ENCODE results near the gene AMIGO3. TPM values are rescaled to one million over a fixed set of nuclear protein-coding genes. Genes with fewer than 3 reads are reported as not detected.

Gene AMIGO3
- total RNA-seq, 4 donors from 2014 or later = 0.27 to 0.31 TPM; not detected in 2

DNA sequence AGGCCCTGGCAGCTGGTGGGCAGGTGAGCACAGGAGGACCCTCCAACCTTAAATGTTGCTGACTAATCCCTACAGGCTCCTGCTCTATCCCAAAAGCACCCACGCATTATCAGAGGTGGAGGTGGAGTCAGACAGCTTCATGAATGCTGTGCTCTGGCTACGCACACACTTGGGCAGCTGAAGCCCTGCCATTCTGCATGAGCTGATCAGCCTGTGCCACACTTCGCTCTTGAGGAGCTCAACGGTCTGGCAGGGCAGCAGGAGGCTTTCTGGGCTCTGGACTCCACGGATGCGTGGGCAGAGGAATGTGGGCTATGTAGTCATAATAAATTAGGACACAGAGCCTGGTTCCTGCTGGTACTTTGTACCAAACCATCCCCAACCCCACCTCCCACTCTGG is 36.3 kb downstream of the AMIGO3 start:
- H3K27ac ChIP-seq = no peak overlapping the region
- H3K27me3 ChIP-seq = peaks cover 25% of the 10 kb centered on the region
- peaks cover 0 to 73% of the 10 kb centered on the region in 2 donors for H3K36me3 ChIP-seq
- TF ChIP-seq, protein P1, sequence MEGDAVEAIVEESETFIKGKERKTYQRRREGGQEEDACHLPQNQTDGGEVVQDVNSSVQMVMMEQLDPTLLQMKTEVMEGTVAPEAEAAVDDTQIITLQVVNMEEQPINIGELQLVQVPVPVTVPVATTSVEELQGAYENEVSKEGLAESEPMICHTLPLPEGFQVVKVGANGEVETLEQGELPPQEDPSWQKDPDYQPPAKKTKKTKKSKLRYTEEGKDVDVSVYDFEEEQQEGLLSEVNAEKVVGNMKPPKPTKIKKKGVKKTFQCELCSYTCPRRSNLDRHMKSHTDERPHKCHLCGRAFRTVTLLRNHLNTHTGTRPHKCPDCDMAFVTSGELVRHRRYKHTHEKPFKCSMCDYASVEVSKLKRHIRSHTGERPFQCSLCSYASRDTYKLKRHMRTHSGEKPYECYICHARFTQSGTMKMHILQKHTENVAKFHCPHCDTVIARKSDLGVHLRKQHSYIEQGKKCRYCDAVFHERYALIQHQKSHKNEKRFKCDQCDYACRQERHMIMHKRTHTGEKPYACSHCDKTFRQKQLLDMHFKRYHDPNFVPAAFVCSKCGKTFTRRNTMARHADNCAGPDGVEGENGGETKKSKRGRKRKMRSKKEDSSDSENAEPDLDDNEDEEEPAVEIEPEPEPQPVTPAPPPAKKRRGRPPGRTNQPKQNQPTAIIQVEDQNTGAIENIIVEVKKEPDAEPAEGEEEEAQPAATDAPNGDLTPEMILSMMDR (IDR thresholded peaks at IDR 0.05) = no peak
- TF ChIP-seq EP300 (IDR thresholded peaks at IDR 0.05) (no peak), POLR2AphosphoS5 (IDR thresholded peaks at IDR 0.05) (no peak), POLR2A (IDR thresholded peaks at IDR 0.05) (no peak)
- no peaks in the 10 kb centered on the region for H3K9me3 ChIP-seq
- no peak for ATAC-seq
- H3K4me1 ChIP-seq = peaks cover 0 to 16% (median 4%) of the 10 kb centered on the region in 3 donors
- no peak overlapping the region for H3K4me3 ChIP-seq
- WGBS, 2 donors (ENCODE audit: low coverage in 1 of 2) = 70 to 100% methylated on average over 2 to 3 of the region's 6 CpGs

- Histone ChIP-seq H3K4me3 (no peak overlapping the region), H3K27me3 (peaks cover 9% of the 10 kb centered on the region), H3K9me3 (no peaks in the 10 kb centered on the region), H3K27ac (no peak overlapping the region), H3K4me1 (peaks cover 0 to 9% (median 0%) of the 10 kb centered on the region in 3 donors), H3K36me3 (peaks cover 0 to 89% of the 10 kb centered on the region in 2 donors)
- 94% methylated on average over 3 of the region's 4 CpGs; no CpG with 5 or more reads in 1 of the 2 donors for WGBS, 2 donors (ENCODE audit: low coverage in 1 of 2)
- ATAC-seq = no peak
- TF ChIP-seq EP300 (IDR thresholded peaks at IDR 0.05) (no peak), POLR2AphosphoS5 (IDR thresholded peaks at IDR 0.05) (no peak), POLR2A (IDR thresholded peaks at IDR 0.05) (no peak)
- TF ChIP-seq, protein P1 (IDR thresholded peaks at IDR 0.05) = no peak
Observed at GRCh38 chr3:49681543-49681942, 37.9 kb downstream of the AMIGO3 start.

DNA sequence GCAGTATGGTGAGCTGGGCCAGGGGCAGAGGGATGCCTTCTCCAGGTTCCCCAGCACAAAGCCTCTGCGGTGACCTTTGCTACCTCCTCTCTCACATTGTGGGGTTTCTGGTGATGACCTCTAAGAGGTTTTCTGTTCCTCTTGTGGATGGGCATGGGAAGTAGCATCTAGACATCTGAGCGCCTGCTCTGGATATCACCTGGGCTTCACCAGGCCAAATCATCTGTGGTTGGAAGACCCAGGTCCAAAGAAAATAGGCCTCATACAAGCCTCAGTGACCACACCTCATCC is 38.3 kb downstream of the AMIGO3 start:
- Histone ChIP-seq H3K4me3 (no peak overlapping the region), H3K27me3 (peaks cover 6% of the 10 kb centered on the region), H3K36me3 (peaks cover 0 to 93% of the 10 kb centered on the region in 2 donors), H3K27ac (no peak overlapping the region), H3K9me3 (no peaks in the 10 kb centered on the region), H3K4me1 (peaks cover 0 to 5% (median 0%) of the 10 kb centered on the region in 3 donors)
- no CpG with 5 or more reads among the region's 2 CpGs for WGBS, 2 donors (ENCODE audit: low coverage in 1 of 2)
- no peak for ATAC-seq
- no peak for TF ChIP-seq POLR2AphosphoS5 (IDR thresholded peaks at IDR 0.05)
- no peak for TF ChIP-seq POLR2A (IDR thresholded peaks at IDR 0.05)
- TF ChIP-seq, protein P1 (IDR thresholded peaks at IDR 0.05) = no peak
- no peak for TF ChIP-seq EP300 (IDR thresholded peaks at IDR 0.05)

DNA sequence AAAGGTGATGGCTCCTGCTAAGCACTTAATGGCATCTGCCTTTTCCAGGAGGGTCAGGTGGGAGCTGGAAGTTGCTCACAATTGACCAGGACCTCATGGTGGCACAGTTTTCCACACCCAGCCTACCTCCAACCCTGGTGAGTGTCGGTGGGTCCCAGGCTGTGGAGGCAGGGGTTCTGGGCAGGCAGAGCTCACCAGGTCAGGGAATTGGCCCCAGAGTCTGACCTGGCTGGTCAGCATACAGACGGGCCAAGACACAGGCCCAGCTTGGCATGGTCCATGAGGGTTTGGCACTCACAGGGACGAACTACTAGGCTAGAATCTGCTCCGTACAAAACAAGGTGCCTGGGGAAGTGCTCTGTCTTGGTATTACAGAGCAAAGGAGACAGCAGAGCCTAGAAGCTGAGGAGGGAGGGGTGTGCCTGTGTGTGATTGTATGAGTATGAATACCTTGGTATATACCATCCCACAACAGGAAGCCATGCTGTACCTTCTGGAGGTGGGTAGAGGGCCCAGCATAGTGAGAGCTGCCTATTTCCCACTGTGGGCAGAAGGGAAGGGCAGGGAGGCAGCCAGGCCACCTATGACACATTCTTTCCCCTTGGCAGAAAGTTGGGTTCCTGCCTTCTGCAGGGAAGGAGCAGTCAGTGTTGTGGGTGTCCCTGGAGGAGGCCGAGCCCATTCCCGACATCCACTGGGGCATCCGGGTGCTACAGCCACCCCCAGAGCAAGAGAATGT is 38.8 kb downstream of the AMIGO3 start:
- no CpG with 5 or more reads among the region's 7 CpGs for WGBS, 2 donors (ENCODE audit: low coverage in 1 of 2)
- Histone ChIP-seq H3K27me3 (peaks cover under 1% of the 10 kb centered on the region), H3K36me3 (peaks cover 0 to 98% of the 10 kb centered on the region in 2 donors), H3K9me3 (no peaks in the 10 kb centered on the region), H3K4me1 (peaks cover 0 to 3% (median 0%) of the 10 kb centered on the region in 3 donors), H3K4me3 (no peak overlapping the region), H3K27ac (no peak overlapping the region)
- TF ChIP-seq POLR2AphosphoS5 (IDR thresholded peaks at IDR 0.05) (no peak), EP300 (IDR thresholded peaks at IDR 0.05) (no peak), POLR2A (IDR thresholded peaks at IDR 0.05) (no peak)
- TF ChIP-seq, protein P1 (IDR thresholded peaks at IDR 0.05) = no peak
- no peak for ATAC-seq

DNA sequence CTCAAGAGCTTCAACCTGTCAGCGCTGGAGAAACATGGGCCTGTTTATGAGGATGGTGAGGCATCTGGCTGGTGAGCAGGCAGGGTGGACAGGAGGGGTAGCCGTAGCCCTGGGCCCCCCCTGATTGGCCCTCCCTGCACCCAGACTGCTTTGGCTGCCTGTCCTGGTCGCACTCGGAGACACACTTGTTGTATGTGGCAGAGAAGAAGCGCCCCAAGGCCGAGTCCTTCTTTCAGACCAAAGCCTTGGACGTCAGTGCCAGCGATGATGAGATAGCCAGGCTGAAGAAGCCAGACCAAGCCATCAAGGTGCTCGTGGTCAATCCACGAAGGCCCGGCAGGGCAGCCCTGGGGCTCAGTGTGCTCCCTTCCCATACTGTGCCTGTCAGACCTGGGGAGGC is 43.6 kb downstream of the AMIGO3 start:
- Histone ChIP-seq H3K36me3 (peaks cover 0 to 58% of the 10 kb centered on the region in 2 donors), H3K4me3 (no peak overlapping the region), H3K9me3 (no peaks in the 10 kb centered on the region), H3K4me1 (peaks cover 0 to 25% (median 10%) of the 10 kb centered on the region in 3 donors), H3K27me3 (no peaks in the 10 kb centered on the region), H3K27ac (no peak overlapping the region)
- TF ChIP-seq, protein P1 (IDR thresholded peaks at IDR 0.05) = no peak
- TF ChIP-seq POLR2AphosphoS5 (IDR thresholded peaks at IDR 0.05) = no peak
- no peak for TF ChIP-seq POLR2A (IDR thresholded peaks at IDR 0.05)
- TF ChIP-seq EP300 (IDR thresholded peaks at IDR 0.05) = no peak
- ATAC-seq = no peak
- WGBS, 2 donors (ENCODE audit: low coverage in 1 of 2) = 80% methylated on average over 1 of the region's 11 CpGs; no CpG with 5 or more reads in 1 of the 2 donors

All from gastroesophageal sphincter (tissue), 4 donors.